DND-41 (cell line): ENCODE data around the gene SUN1.

Experiments used
- CTCF ChIP-seq: IDR thresholded peaks from 2 replicates; pipeline ENCODE4 v1.5.1; 2012; ENCODE audit warnings: borderline replicate concordance, low read length, moderate library complexity, mild to moderate bottlenecking; ENCODE audit not compliant: poor library complexity, severe bottlenecking; ENCODE audit errors: extremely low read depth
- EZH2 ChIP-seq: IDR thresholded peaks from 3 replicates; pipeline ENCODE4 v1.6.1; 2012; ENCODE audit warnings: borderline replicate concordance, low read depth, mild to moderate bottlenecking, moderate library complexity, low read length, inconsistent platforms; ENCODE audit not compliant: severe bottlenecking

GRCh38 chr7:853366-854117, 21.3 kb downstream of the SUN1 start:
- TF ChIP-seq CTCF (no peak), EZH2 (no peak)
